ENCODE results near the gene GABARAP.

The GABARAP gene

GRCh38 chr17:7239091-7240027 is 2.9 kb downstream of the GABARAP start, which contains the start of gene PHF23:
TSS of gene PHF23 (minus strand) at chr17:7239457. CDS start at chr17:7239279, 178 bp downstream.
- peak; percentile 99 to 100 for DNase-seq

- peak in 1 of 2 donors; percentile 4 for DNase-seq
Observed at GRCh38 chr17:7238420-7239090, 3.7 kb downstream of the GABARAP start.

- peak; percentile 61 to 71 for DNase-seq
Observed at GRCh38 chr17:7237761-7238419, 4.4 kb downstream of the GABARAP start.

GRCh38 chr17:7237266-7237760 is 4.9 kb downstream of the GABARAP start:
- no peak for DNase-seq

- no peak for DNase-seq
Observed at GRCh38 chr17:7236808-7237207, 5.4 kb downstream of the GABARAP start.

- DNase-seq = peak in 1 of 2 donors; percentile 60
Observed at GRCh38 chr17:7235693-7236665, 6.3 kb downstream of the GABARAP start.

- peak; percentile 92 to 95 for DNase-seq
Observed at GRCh38 chr17:7234083-7234951, 7.9 kb downstream of the GABARAP start, which contains the start of gene DVL2. TSS of gene DVL2 (minus strand) at chr17:7234517. CDS start at chr17:7234262, 255 bp downstream.

- DNase-seq = no peak
Observed at GRCh38 chr17:7233701-7234082, 8.6 kb downstream of the GABARAP start.

- no peak for DNase-seq
Observed at GRCh38 chr17:7232114-7232513, 10.1 kb downstream of the GABARAP start.

- no peak for DNase-seq
Observed at GRCh38 chr17:7229504-7229903, 12.7 kb downstream of the GABARAP start.

- DNase-seq = no peak
Observed at GRCh38 chr17:7228920-7229319, 13.3 kb downstream of the GABARAP start.

- no peak for DNase-seq
Observed at GRCh38 chr17:7226721-7227710, 15.2 kb downstream of the GABARAP start.

GRCh38 chr17:7225711-7226331 is 16.4 kb downstream of the GABARAP start:
- no peak for DNase-seq

- no peak for DNase-seq
Observed at GRCh38 chr17:7224661-7225111, 17.6 kb downstream of the GABARAP start.

- DNase-seq = no peak
Observed at GRCh38 chr17:7224110-7224509, 18.1 kb downstream of the GABARAP start.

GRCh38 chr17:7223375-7223774 is 18.9 kb downstream of the GABARAP start:
- DNase-seq = no peak

- no peak for DNase-seq
Observed at GRCh38 chr17:7222972-7223292, 19.3 kb downstream of the GABARAP start.

GRCh38 chr17:7222093-7222971 is 19.9 kb downstream of the GABARAP start:
- no peak for DNase-seq
